Measurements from ENCODE around the gene TM7SF2.
A peak's percentile ranks its signal among the peaks of the same experiment; 100 is the strongest.

Gene TM7SF2

GRCh38 chr11:65111744-65112545, at the start of gene TM7SF2:
Gene TM7SF2, plus strand, starts transcription at chr11:65111872. Its CDS starts 144 bp downstream, at chr11:65112016.
- peak; percentile 97 for DNase-seq (ENCODE audit: low spot score)

GRCh38 chr11:65063532-65063931, 48.1 kb upstream of the TM7SF2 start:
- no peak for DNase-seq (ENCODE audit: low spot score)

- DNase-seq (ENCODE audit: low spot score) = no peak
Measured at GRCh38 chr11:65064847-65065240, 46.8 kb upstream of the TM7SF2 start.

GRCh38 chr11:65065851-65066250, 45.8 kb upstream of the TM7SF2 start:
- no peak for DNase-seq (ENCODE audit: low spot score)

- DNase-seq (ENCODE audit: low spot score) = no peak
Measured at GRCh38 chr11:65066315-65066714, 45.4 kb upstream of the TM7SF2 start.

- no peak for DNase-seq (ENCODE audit: low spot score)
Measured at GRCh38 chr11:65066805-65067291, 44.8 kb upstream of the TM7SF2 start.

- DNase-seq (ENCODE audit: low spot score) = no peak
Measured at GRCh38 chr11:65067446-65067845, 44.2 kb upstream of the TM7SF2 start.

- DNase-seq (ENCODE audit: low spot score) = no peak
Measured at GRCh38 chr11:65069217-65069616, 42.5 kb upstream of the TM7SF2 start.

GRCh38 chr11:65071907-65072630, 39.6 kb upstream of the TM7SF2 start:
- DNase-seq (ENCODE audit: low spot score) = peak; percentile 39

GRCh38 chr11:65072631-65072966, 39.1 kb upstream of the TM7SF2 start:
- DNase-seq (ENCODE audit: low spot score) = no peak

GRCh38 chr11:65077451-65077850, 34.2 kb upstream of the TM7SF2 start:
- peak; percentile 54 for DNase-seq (ENCODE audit: low spot score)

- peak; percentile 79 for DNase-seq (ENCODE audit: low spot score)
Measured at GRCh38 chr11:65078151-65078550, 33.5 kb upstream of the TM7SF2 start.

GRCh38 chr11:65078786-65079342, 32.8 kb upstream of the TM7SF2 start:
- DNase-seq (ENCODE audit: low spot score) = no peak

GRCh38 chr11:65083134-65083833, 28.4 kb upstream of the TM7SF2 start:
- DNase-seq (ENCODE audit: low spot score) = no peak

- peak; percentile 97 for DNase-seq (ENCODE audit: low spot score)
Measured at GRCh38 chr11:65083834-65084597, 27.7 kb upstream of the TM7SF2 start, which contains the start of the genes CDCA5 and ZFPL1. Gene CDCA5, minus strand, starts transcription at chr11:65084040. Its CDS starts 62 bp downstream, at chr11:65083978. Gene ZFPL1, plus strand, starts transcription at chr11:65084222. Its CDS starts 477 bp downstream, at chr11:65084699.

GRCh38 chr11:65084598-65085375, 26.9 kb upstream of the TM7SF2 start:
- no peak for DNase-seq (ENCODE audit: low spot score)

GRCh38 chr11:65085446-65085845, 26.2 kb upstream of the TM7SF2 start:
- DNase-seq (ENCODE audit: low spot score) = no peak

- DNase-seq (ENCODE audit: low spot score) = no peak
Measured at GRCh38 chr11:65086809-65087208, 24.9 kb upstream of the TM7SF2 start.

GRCh38 chr11:65087216-65087615, 24.5 kb upstream of the TM7SF2 start:
- no peak for DNase-seq (ENCODE audit: low spot score)

GRCh38 chr11:65087827-65088226, 23.8 kb upstream of the TM7SF2 start:
- no peak for DNase-seq (ENCODE audit: low spot score)

- no peak for DNase-seq (ENCODE audit: low spot score)
Measured at GRCh38 chr11:65089621-65090020, 22.1 kb upstream of the TM7SF2 start.
